Panc1 (cell line): ENCODE results near the gene USP49.

Experiments
- POLR2AphosphoS5 ChIP-seq: IDR thresholded peaks from 2 replicates; pipeline ENCODE4 v1.6.1; 2012; ENCODE audit warnings: mild to moderate bottlenecking, low read depth, low read length, moderate library complexity
- SIN3A ChIP-seq: IDR thresholded peaks from 2 replicates; pipeline ENCODE4 v1.6.1; 2012; ENCODE audit warnings: low read depth, mild to moderate bottlenecking, low read length, moderate library complexity, borderline replicate concordance; ENCODE audit not compliant: insufficient read depth
- TCF7L2 ChIP-seq: IDR thresholded peaks from 2 replicates; pipeline ENCODE4 v1.6.1; 2011; ENCODE audit warnings: mild to moderate bottlenecking, low read depth, low read length, inconsistent platforms
- TF ChIP-seq, protein P1 (sequence below): fragments of 450-650 bp; IDR thresholded peaks from 2 replicates; pipeline ENCODE4 v1.5.1; 2017; ENCODE audit warnings: mild to moderate bottlenecking

GRCh38 chr6:41755895-41756294 is 139.3 kb downstream of the USP49 start:
- TF ChIP-seq SIN3A (no peak), POLR2AphosphoS5 (no peak), TCF7L2 (no peak)
- TF ChIP-seq, protein P1, sequence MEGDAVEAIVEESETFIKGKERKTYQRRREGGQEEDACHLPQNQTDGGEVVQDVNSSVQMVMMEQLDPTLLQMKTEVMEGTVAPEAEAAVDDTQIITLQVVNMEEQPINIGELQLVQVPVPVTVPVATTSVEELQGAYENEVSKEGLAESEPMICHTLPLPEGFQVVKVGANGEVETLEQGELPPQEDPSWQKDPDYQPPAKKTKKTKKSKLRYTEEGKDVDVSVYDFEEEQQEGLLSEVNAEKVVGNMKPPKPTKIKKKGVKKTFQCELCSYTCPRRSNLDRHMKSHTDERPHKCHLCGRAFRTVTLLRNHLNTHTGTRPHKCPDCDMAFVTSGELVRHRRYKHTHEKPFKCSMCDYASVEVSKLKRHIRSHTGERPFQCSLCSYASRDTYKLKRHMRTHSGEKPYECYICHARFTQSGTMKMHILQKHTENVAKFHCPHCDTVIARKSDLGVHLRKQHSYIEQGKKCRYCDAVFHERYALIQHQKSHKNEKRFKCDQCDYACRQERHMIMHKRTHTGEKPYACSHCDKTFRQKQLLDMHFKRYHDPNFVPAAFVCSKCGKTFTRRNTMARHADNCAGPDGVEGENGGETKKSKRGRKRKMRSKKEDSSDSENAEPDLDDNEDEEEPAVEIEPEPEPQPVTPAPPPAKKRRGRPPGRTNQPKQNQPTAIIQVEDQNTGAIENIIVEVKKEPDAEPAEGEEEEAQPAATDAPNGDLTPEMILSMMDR = no peak
